Lung (tissue), 12 donors: Measurements from ENCODE around the gene TNFSF8. TPM values are rescaled to one million over a fixed set of nuclear protein-coding genes. Genes with fewer than 3 reads are reported as not detected.

Source experiments
- ATAC-seq: fragments of 200-7000 bp; cut with Tn5 transposase; one replicate; pipeline ENCODE4 v1.9.1; 2020; ENCODE audit warnings: moderate number of reproducible peaks; ENCODE audit not compliant: insufficient read depth, low FRiP score
- DNase-seq, 3 donors: peaks; one replicate each; pipeline ENCODE4 v3.0.0-alpha.2; 2013 to 2017
- H3K27ac ChIP-seq, 2 donors: one replicate each; pipeline ENCODE4 v1.5.1; 2013; ENCODE audit warnings: mild to moderate bottlenecking in 2 of 2, moderate library complexity in 2 of 2, control low read depth in 1 of 2, inconsistent platforms in 1 of 2, low read depth in 1 of 2, low read length in 1 of 2
- H3K27me3 ChIP-seq, 3 donors: one replicate each; pipeline ENCODE4 v1.5.1; 2013; ENCODE audit warnings: low read length in 2 of 3; ENCODE audit not compliant: control insufficient read depth in 3 of 3, insufficient read depth in 3 of 3
- H3K36me3 ChIP-seq, 4 donors: one replicate each; pipeline ENCODE4 v1.5.1; 2013; ENCODE audit warnings: low read length in 4 of 4, mild to moderate bottlenecking in 1 of 4, moderate library complexity in 1 of 4; ENCODE audit not compliant: control insufficient read depth in 4 of 4, insufficient read depth in 4 of 4
- H3K4me1 ChIP-seq, 5 donors: one replicate each; pipeline ENCODE4 v1.5.1; 2013; ENCODE audit warnings: low read length in 5 of 5, mild to moderate bottlenecking in 2 of 5, moderate library complexity in 1 of 5; ENCODE audit not compliant: control insufficient read depth in 5 of 5, insufficient read depth in 5 of 5
- H3K4me3 ChIP-seq: one replicate; pipeline ENCODE4 v1.5.1; 2013; ENCODE audit warnings: mild to moderate bottlenecking, control low read depth, moderate library complexity
- H3K9ac ChIP-seq, 2 donors: one replicate each; pipeline ENCODE4 v1.5.1; 2013; ENCODE audit warnings: low read length in 2 of 2, control low read depth in 1 of 2; ENCODE audit not compliant: insufficient read depth in 1 of 2
- H3K9me3 ChIP-seq, 4 donors: one replicate each; pipeline ENCODE4 v1.5.1; 2013; ENCODE audit warnings: low read length in 3 of 4, mild to moderate bottlenecking in 1 of 4, moderate library complexity in 1 of 4; ENCODE audit not compliant: control insufficient read depth in 4 of 4, insufficient read depth in 3 of 4
- CTCF ChIP-seq: IDR thresholded peaks from 2 replicates; pipeline ENCODE4 v1.5.1; 2012; ENCODE audit warnings: mild to moderate bottlenecking; ENCODE audit errors: control extremely low read depth, extremely low read depth
- WGBS, 2 donors: extraction: QIAGEN DNeasy Blood & Tissue Kit; methylation state at CpG; one replicate each; pipeline ENCODE4 v1.1.7; 2013; 5-methylcytosine and 5-hydroxymethylcytosine counted together
- polyA plus RNA-seq, 2 donors: library from polyadenylated mRNA; stranded (reverse); fragments of 200-250 nt; gene quantifications; one replicate each; pipeline ENCODE4 v1.2.1, GENCODE V29; 2013
- total RNA-seq, 2 donors: library from RNA; depleted of rRNA in 1 of 2; stranded (reverse); fragments of >200 nt in 1 of 2; gene quantifications; one replicate each; pipeline ENCODE4 v1.2.1, GENCODE V29; 2014 to 2021
- donor health status: control.
- donor health status: control.
- donor health status: Bipolar disorder and iron deficiency.
- donor health status: healthy.
- donor health status: DM: yes; HTN: yes; CAD: no.

Gene TNFSF8
- total and polyA plus RNA-seq, 4 donors, result 0.61 to 8.7 (median 4.8) TPM

GRCh38 chr9:114925039-114925438 is 5.4 kb downstream of the TNFSF8 start:
- Histone ChIP-seq H3K27ac (no peak overlapping the region), H3K9ac (no peak overlapping the region), H3K27me3 (no peaks in the 10 kb centered on the region), H3K36me3 (no peaks in the 10 kb centered on the region), H3K4me3 (no peak overlapping the region), H3K4me1 (peaks cover 0 to 8% (median 3%) of the 10 kb centered on the region in 5 donors), H3K9me3 (no peaks in the 10 kb centered on the region)
- TF ChIP-seq CTCF, result no peak
- no peak for ATAC-seq
- WGBS, 2 donors, result 63 to 75% methylated on average over 3 of the region's 3 CpGs
- DNase-seq, result no peak

- no peak for TF ChIP-seq CTCF
- H3K4me3 ChIP-seq, result no peak overlapping the region
- H3K27ac ChIP-seq, result no peak overlapping the region
- H3K9me3 ChIP-seq, result no peaks in the 10 kb centered on the region
- no peaks in the 10 kb centered on the region for H3K27me3 ChIP-seq
- DNase-seq (no peak), ATAC-seq (no peak)
- H3K9ac ChIP-seq, result no peak overlapping the region
- no peaks in the 10 kb centered on the region for H3K36me3 ChIP-seq
- H3K4me1 ChIP-seq, result peaks cover 0 to 14% (median 3%) of the 10 kb centered on the region in 5 donors
These were observed 6.1 kb downstream of the TNFSF8 start for GRCh38 chr9:114924327-114924726.

GRCh38 chr9:114923918-114924317 is 6.5 kb downstream of the TNFSF8 start:
- no peaks in the 10 kb centered on the region for H3K36me3 ChIP-seq
- no peak for TF ChIP-seq CTCF
- DNase-seq (no peak), ATAC-seq (no peak)
- no peak overlapping the region for H3K9ac ChIP-seq
- no peaks in the 10 kb centered on the region for H3K9me3 ChIP-seq
- no peak overlapping the region for H3K4me3 ChIP-seq
- H3K27me3 ChIP-seq, result no peaks in the 10 kb centered on the region
- no peak overlapping the region for H3K27ac ChIP-seq
- peaks cover 0 to 16% (median 3%) of the 10 kb centered on the region in 5 donors for H3K4me1 ChIP-seq
- WGBS, 2 donors, result 84 to 85% methylated on average over 3 of the region's 3 CpGs

GRCh38 chr9:114921171-114921570 is 9.2 kb downstream of the TNFSF8 start:
- 82 to 86% methylated on average over 1 of the region's 1 CpG for WGBS, 2 donors
- TF ChIP-seq CTCF, result no peak
- H3K27me3 ChIP-seq, result no peaks in the 10 kb centered on the region
- H3K9ac ChIP-seq, result no peak overlapping the region
- H3K9me3 ChIP-seq, result no peaks in the 10 kb centered on the region
- H3K4me3 ChIP-seq, result no peak overlapping the region
- H3K27ac ChIP-seq, result no peak overlapping the region
- no peak for ATAC-seq
- no peak for DNase-seq
- no peaks in the 10 kb centered on the region for H3K36me3 ChIP-seq
- peaks cover 0 to 22% (median 7%) of the 10 kb centered on the region in 5 donors for H3K4me1 ChIP-seq
